Measurements from ENCODE around the gene HEY2.
A peak's percentile ranks its signal among the peaks of the same experiment; 100 is the strongest.
"Not testable (repeated sequence)": the region's sequence is repeated elsewhere in the genome, so short reads cannot be mapped to it uniquely, and the experiment has no call there.

HEY2 gene

DNA sequence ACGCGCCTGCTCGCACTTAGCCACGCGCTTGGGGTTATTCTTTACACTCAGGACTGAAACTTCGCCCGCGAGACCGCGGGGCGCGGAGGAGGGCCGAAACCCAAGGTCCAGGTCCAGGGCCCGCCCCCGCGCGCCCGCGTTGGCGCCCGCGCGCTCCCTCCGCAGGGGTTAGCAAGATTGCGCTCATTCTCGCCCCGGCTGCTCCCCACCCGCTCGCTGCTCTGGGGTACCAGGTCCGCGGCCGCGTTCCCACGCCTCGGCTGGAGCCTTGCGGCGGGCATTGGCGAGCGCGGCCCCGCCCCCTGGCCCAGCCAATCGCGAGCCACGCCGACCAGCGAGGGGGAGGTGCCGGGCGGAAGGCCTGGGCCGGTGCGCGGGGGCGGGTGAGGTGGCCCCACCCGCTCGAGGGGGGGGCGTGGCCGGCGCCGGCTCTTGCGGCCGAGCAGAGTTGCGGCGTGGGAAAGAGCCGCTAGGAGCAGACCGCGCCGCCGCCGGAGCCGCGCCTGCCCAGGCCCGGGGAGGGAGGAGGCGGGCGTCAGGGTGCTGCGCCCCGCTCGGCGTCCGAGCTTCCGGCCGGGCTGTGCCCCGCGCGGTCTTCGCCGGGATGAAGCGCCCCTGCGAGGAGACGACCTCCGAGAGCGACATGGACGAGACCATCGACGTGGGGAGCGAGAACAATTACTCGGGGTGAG lies at the start of gene HEY2:
HEY2 (plus strand) TSS at position 460 of the 692 bp plus-strand sequence; CDS start at position 605, 145 bp downstream.
- H3K27ac ChIP-seq = peak within 1 kb of the TSS; percentile 43; the same call in 1 of the 2 replicates
- TF ChIP-seq, protein P1, sequence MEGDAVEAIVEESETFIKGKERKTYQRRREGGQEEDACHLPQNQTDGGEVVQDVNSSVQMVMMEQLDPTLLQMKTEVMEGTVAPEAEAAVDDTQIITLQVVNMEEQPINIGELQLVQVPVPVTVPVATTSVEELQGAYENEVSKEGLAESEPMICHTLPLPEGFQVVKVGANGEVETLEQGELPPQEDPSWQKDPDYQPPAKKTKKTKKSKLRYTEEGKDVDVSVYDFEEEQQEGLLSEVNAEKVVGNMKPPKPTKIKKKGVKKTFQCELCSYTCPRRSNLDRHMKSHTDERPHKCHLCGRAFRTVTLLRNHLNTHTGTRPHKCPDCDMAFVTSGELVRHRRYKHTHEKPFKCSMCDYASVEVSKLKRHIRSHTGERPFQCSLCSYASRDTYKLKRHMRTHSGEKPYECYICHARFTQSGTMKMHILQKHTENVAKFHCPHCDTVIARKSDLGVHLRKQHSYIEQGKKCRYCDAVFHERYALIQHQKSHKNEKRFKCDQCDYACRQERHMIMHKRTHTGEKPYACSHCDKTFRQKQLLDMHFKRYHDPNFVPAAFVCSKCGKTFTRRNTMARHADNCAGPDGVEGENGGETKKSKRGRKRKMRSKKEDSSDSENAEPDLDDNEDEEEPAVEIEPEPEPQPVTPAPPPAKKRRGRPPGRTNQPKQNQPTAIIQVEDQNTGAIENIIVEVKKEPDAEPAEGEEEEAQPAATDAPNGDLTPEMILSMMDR (conservative IDR thresholded peaks at IDR 0.05) = no peak; the same call in 1 of the 2 replicates
- TF ChIP-seq ZFX (IDR thresholded peaks at IDR 0.05) = no peak

DNA sequence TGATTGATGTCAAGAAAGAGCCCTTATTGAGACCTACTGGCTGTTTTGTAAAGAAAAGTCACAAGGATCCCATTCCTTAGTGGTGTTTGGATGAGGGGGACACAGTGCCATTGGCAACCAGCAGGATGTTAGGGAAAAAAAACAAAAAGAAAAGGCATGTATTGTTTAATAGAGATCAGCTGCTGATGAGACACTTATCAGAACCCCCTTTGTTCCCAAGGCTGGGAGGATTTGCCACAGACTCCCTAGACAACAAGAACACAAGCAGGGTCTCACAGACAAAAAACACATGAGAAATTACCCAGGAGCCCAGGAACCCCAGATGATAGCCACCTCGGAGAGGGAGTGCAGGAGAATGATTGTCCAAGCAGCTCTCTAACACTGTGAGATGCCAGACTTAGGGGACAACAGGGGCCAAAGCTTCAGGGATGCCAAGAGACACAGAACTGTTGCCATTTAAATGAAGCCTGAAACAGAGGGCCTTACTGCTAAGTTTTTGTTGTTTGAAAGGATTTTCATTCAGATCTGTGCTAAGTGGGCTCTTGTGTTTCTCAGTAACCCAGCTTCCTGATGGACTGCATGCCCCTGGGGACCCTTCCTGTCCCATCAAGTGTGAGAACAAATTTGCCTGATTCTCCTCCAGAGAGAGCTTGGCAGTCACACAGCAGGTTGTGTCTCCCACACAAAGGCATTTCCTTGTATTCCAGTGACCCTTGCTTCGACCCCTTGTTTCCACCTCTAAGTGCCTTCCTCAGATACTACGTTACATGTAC lies 48.7 kb upstream of the HEY2 start:
- TF ChIP-seq, protein P1 (conservative IDR thresholded peaks at IDR 0.05) = no peak
- TF ChIP-seq ZFX (IDR thresholded peaks at IDR 0.05) = no peak
- H3K27ac ChIP-seq = no peak overlapping the region

DNA sequence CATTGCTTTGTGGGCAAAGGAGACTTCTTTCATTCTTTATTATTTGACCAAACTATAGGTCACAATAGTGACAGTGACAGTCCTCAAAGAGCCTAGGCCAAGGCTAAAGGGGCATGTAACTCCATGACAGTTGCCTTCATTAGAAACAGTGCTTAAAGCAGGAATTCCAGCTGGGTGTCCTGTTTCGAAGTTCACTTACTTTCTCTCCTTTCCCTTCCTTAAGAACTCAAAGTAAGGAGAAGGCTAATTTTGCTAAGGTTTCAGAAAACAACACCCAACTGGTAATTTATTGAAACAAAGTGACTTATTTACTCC lies 48.1 kb upstream of the HEY2 start:
- no peak for TF ChIP-seq ZFX (IDR thresholded peaks at IDR 0.05)
- TF ChIP-seq, protein P1 (conservative IDR thresholded peaks at IDR 0.05) = no peak
- no peak overlapping the region for H3K27ac ChIP-seq

DNA sequence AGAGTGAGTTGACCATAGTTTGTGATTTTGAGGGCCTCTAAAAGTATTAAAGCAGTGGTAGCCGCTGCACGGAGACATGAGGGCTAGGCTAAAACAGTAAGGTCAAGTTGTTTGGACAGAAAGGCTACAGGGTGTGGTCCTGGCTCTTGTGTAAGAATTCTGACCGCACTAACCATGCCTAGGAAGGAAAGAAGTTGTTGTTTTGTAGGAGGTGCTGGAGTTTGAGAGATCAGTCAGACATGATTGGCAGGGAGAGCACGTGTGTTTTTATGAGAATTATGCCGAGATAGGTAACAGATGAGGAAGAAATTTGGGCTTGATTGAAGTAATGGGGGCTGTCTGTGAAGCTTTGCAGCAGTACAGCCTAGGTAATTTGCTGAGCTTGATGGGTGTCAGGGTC lies 45.5 kb upstream of the HEY2 start:
- H3K27ac ChIP-seq = not testable (repeated sequence)

DNA sequence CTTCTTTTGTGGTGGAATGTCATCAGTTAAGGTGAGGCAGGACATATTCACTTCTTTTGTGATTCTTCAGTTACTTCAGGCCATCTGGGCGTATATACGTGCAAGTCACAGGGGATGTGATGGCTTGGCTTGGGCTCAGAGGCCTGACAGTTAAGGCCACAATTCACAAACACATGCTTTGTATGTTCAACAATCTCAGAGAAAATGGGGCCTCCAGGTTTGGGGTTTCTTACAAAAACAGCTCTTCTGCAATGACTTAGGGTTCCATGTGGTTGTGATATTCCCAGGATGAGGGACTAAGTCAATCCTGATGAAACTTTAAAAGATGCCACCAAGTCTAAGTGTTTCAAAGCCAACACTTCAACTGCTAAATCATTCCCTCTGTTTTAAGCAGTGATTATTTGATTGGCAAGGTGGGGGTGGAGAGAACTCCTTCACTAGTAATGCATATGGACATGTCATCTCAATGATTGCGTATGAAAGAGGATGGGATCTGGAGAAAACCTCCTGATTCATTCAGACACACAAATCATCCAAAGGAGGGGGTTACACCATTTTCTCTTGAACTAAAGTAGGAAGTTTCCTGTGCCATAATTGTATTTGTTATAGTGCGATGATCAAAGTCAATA lies 41.7 kb upstream of the HEY2 start:
- no peak for TF ChIP-seq ZFX (IDR thresholded peaks at IDR 0.05)
- TF ChIP-seq, protein P1 (conservative IDR thresholded peaks at IDR 0.05) = no peak
- H3K27ac ChIP-seq = no peak overlapping the region

DNA sequence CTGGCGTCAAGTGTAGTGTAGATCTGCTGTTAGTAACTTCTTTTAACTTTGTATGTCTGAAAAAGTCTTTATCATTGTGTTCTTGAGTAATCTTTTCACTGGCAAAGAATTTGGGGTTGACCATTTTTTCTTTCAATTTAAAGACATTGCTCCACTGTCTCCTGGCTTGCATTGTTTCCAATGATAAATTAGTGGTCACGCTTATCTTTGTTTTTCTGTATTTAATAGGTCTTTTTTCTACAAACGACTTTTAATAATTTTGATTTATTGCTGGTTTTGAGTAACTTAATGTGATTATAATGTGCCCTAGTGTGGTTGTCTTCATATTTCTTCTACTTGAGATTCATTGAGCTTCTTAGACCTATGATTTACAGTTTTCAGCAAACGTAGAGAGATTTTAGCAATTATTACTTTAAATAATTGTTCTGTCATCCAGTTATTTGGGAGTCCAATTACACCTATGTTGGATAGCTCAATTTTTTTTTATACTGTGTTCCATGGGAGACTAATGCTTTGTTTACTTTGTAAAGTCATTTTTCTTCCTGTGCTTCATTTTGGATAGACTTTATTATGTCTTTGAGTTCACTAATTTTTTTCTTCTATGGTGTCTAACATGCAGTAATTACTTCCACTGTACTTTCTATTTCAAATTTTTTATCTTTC lies 38.3 kb upstream of the HEY2 start:
- no peak for TF ChIP-seq ZFX (IDR thresholded peaks at IDR 0.05)
- TF ChIP-seq, protein P1 (conservative IDR thresholded peaks at IDR 0.05) = no peak
- no peak overlapping the region for H3K27ac ChIP-seq

DNA sequence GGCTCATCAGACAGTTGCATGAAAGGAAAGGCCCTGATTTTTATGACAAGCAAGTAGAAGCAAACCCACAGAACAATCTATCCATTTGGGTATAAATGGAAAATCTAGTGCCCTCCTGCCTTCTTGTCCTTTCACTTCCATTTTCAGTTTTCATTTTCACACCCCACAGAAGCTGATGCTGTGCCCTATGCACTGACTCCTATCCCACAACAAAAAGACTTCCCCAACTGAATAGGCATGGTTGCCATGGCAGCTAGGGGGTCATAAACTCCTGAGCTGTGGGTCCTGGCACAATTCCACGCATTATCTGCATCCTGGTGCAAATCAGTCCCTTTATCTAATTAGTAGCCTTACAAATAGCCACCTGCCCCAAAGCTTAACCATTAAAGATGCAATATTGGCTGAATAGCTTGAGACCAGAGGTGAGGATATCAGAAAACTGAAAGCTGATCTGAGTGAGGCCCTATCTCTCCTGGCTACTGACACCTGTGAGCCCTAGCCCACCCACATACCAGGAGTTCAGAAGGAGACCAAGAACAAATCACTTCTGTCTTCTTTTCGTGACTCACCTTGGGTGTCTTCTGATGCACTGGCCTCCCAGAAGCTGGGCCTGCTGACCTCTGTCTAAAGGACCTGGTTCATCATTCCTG lies 34.9 kb upstream of the HEY2 start:
- no peak overlapping the region for H3K27ac ChIP-seq
- no peak for TF ChIP-seq ZFX (IDR thresholded peaks at IDR 0.05)
- TF ChIP-seq, protein P1 (conservative IDR thresholded peaks at IDR 0.05) = no peak

Data from C4-2B (cell line).